OCI-LY1 (cell line): ENCODE data around the gene TRIM28.

ENCODE experiments used
- EZH2 ChIP-seq: fragments of 200-600 bp; sonication (generic), shearing (Covaris generic); IDR thresholded peaks from 2 replicates; pipeline ENCODE4 v1.8.0; 2017; ENCODE audit warnings: borderline replicate concordance, mixed run types, mild to moderate bottlenecking, antibody characterized with exemption, low read length, moderate library complexity, mixed read lengths
- TF ChIP-seq, protein P1 (sequence below): fragments of 200-600 bp; sonication (generic), shearing (Covaris generic); IDR thresholded peaks from 2 replicates; pipeline ENCODE4 v1.5.1; 2017; ENCODE audit warnings: mild to moderate bottlenecking, antibody characterized with exemption, low read length, moderate library complexity, mixed read lengths

DNA sequence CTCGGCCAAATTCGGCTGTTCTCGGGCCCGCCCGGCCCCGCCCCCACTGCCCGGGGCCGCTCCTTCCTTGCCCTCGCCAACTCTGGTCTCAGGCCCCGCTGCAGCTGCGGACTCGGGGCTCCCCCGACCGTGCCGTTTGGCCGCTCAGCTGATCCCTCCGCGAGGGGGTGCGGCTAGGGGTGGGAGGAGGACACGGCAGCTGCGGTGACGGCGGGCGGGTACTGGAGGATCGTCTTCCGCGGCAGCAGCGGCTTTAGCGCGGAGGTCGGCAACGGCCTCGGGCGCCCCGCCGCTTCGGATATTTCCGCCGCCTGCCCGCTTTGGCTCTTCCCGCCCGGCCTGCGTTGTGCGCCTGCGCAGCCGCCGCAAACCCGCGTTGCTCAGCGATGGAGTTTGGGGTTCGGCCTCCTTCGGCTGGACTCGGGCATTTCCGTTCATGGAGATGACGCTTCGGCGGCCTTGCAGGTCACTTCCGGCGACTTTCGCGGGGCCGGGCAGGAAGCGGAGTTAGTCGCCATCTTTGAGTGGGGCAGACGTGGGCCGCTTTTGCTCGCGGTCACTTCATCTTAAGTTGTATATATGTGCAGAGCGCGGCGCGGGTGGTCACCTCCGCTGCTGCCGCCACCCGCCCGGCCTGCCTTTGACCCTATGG is 14.9 kb downstream of the TRIM28 start:
- TF ChIP-seq, protein P1, sequence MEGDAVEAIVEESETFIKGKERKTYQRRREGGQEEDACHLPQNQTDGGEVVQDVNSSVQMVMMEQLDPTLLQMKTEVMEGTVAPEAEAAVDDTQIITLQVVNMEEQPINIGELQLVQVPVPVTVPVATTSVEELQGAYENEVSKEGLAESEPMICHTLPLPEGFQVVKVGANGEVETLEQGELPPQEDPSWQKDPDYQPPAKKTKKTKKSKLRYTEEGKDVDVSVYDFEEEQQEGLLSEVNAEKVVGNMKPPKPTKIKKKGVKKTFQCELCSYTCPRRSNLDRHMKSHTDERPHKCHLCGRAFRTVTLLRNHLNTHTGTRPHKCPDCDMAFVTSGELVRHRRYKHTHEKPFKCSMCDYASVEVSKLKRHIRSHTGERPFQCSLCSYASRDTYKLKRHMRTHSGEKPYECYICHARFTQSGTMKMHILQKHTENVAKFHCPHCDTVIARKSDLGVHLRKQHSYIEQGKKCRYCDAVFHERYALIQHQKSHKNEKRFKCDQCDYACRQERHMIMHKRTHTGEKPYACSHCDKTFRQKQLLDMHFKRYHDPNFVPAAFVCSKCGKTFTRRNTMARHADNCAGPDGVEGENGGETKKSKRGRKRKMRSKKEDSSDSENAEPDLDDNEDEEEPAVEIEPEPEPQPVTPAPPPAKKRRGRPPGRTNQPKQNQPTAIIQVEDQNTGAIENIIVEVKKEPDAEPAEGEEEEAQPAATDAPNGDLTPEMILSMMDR = no peak
- TF ChIP-seq EZH2 = no peak
